GM19468 (cell line): Measurements from ENCODE around the gene GALNT9.
"Not testable (repeated sequence)": the region's sequence is repeated elsewhere in the genome, so short reads cannot be mapped to it uniquely, and the experiment has no call there.

Experiments
- ATAC-seq: cut with Tn5 transposase; IDR thresholded peaks from one replicate; pipeline ENCODE4 v1.9.1; 2021; ENCODE audit warnings: mild to moderate bottlenecking, moderate library complexity, moderate number of reproducible peaks; ENCODE audit not compliant: unreplicated experiment; ENCODE audit errors: extremely low read depth

The GALNT9 gene

DNA sequence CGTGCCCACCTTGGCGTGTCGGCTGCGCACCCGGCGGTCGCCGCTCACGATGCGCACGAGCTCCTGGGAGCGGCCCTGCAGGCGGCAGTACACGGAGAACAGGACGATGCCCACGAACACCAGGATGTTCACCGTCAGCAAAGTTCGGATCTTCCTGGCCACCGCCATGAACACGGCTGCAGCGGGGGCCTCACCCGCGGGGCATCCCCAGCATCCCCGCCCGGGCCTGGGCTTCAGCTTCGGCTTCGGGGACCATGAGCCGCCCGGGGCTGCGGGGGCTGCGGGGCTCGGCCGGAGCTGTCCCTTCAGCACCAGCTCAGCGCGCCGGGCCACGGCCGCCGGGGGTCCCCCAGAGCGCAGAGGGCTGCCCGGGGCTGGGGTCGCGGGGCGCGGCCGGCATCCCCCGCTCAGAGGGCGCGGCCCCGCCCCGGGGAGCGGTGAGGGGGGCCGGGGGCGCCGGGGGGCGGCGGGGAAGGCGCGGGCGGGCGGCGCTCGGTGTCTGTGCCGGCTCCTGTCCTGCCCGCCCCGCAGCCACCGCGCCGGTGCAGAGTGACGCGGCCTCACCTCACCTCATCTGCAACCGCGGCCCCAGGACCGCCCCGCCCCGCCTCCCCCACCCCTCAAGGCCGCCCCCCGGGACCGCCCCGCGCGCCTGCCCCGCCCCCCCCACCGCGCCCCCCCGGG is at the start of gene GALNT9:
Gene GALNT9 (minus strand): TSS at position 554 of the 684 bp plus-strand sequence. CDS start 386 bp downstream, at position 168.
- no peak for ATAC-seq

DNA sequence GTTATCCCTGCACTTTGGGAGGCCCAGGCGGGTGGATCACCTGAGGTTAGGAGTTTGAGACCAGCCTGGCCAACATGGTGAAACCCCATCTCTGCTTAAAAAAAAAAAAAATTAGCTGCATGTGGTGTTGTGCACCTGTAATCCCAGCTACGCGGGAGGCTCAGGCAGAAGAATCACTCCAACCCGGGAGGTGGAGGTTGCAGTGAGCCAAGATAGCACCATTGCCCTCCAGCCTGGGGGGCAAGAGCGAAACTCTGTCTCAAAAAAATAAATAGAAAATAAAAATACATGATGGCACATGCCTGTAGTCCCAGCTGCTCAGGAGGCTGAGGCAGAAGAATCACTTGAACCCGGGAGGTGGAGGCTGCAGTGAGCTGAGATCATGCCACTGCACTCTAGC is 49.7 kb upstream of the GALNT9 start:
- ATAC-seq = not testable (repeated sequence)

DNA sequence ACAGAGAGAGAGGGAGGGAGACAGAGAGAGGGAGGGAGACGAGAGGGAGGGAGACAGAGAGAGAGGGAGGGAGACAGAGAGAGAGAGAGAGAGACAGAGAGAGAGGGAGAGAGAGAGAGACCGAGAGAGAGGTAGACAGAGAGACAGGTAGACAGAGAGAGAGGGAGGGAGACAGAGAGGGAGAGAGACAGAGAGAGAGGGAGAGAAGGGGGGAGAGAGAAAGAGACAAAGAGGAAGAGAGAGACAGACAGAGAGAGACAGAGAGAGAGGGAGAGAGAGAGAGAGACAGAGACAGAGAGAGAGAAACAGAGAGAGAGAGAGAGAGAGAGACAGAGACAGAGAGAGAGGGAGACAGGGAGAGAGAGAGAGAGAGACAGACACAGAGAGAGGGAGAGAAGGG is 47.8 kb upstream of the GALNT9 start:
- no peak for ATAC-seq

DNA sequence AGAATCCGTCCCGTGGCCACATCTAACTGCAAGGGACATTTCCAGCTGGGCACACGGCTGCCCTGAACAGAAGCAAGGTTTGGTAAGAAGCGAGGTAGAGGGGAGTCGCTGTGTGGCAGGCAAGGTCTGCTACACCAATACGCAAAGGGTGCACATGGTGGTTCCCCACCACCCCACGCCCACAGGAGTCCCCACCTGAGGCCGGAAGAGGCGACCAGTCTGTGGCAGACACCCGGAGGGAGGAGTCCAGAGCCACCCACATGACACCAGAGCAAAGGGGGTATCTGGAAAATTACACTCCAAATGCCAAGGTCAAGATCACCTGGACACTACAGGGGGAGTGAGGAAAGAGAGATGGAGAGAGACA is 47.1 kb upstream of the GALNT9 start:
- no peak for ATAC-seq

DNA sequence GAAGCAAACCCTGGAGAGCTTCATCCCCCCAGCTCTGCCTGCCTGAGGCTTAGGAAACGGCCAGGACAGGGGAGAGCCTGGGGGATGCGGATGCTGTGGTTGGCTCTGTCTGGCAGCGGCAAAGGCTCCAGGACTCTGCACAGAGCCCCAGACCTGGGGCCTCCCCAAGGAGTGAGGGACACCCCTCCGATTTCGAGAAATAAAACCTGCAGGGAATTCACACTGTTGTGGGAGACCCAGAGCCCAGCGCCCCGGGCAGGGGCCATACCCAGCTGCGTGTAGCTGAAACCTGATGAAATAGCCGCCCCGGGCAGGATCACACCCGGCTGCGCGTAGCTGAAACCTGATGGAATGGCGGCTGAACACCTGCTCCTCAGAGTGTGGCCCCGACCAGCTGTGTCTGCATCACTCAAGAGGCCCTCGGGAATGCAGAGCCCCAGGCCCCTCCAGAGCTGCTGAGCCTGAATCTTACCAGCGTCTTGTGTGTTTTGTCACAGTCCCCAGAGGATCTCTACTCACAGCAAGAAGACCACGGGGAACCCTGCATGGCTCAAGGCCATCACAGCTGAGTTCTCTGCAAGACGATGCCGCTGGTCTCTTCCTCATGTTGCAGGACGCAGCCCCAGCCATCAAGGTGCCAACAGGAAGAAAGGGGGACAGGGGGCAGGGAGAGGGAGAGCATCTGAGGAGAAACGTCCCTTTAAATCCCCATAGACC is 46.5 kb upstream of the GALNT9 start:
- ATAC-seq = no peak

DNA sequence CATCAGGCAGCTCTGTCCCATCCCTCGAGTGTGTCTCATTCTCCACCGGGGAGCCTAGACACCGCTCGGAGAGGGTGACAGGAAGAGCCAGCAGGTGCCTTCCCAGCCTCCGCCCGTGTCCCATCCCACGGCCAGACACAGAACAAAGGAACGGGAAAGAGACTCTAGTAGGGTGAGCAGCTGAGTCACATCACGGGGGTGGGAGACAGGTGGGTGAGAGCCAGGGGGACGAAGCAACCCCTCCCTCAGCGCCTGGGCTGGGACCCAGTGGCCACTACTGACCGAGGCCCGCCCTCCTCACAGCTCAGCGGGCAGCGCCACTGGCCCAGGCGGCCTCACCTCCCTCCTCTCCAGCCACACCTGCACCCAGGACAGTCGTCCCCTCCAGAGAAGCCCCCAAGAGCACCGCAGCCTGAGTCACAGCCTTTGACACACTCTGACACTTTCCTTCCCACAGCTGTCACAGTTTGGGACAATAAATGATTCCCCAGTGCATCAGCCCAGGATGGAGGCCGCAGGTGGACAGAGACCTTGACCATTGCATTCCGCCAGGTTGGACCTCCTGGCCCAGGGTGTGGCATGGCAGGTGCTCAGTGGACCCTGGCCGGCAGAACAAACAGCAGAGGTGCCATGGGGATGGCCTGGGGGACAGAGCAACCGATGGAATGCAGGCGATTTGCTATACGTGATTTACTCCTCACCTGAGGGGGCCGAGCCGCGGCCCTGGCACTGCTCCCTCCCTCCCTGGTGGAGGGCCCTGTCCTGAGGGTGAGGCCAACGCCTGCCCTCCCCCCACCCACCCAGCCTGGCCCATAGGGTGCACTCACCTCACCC is 45.4 kb upstream of the GALNT9 start:
- ATAC-seq = no peak

DNA sequence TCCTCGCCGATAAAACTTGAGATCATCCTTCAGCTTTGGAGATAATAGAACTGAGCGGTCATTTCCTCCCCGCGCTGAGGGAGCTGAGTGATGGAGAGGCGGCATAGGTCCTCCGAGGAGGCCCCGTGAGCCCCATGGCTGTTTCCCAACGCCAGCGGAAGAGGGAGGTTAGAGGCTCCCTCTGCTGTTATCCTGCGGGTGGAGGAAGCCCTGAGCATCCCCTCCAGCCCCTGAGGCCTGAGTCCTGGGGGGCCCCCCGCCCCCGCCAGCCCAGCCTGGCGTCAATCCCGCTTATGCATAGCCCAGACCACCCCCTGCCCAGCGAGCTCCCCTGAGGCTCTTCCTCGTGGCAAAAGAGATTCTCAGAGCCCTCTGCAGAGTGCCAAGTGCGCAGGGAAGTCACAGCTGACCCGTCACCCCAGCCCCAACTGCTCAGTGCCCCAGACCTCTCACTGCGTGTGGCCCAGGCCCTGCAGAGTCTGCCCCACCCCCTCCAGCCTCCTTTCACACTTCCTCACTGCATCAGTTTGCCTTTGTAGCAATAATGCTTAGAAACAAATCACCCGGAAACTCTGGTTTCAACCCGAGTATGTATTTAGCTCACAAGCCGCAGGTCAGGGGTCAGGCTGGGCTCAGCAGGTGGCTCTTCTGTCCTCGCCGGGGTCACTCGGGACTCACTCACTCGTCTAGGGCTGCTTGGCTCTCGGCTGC is 44.7 kb upstream of the GALNT9 start:
- no peak for ATAC-seq

DNA sequence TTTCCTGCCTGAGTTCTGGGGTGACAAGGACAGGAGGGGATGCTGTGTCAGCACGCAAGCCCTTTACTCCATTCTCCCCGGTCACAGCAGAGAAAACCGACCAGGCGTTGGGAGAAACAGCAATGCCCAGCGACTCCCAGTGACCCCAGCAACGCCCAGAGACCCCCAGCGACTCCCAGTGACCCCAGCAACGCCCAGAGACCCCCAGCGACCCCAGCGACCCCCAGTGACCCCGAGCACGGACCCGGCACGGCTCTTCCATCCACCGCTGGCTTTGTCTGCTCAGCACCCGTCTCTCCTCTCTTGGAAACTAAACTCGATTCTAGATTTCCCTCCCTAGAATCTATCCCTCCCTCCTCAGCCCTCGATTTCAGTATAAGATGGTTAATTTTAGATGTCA is 38.5 kb upstream of the GALNT9 start:
- no peak for ATAC-seq

DNA sequence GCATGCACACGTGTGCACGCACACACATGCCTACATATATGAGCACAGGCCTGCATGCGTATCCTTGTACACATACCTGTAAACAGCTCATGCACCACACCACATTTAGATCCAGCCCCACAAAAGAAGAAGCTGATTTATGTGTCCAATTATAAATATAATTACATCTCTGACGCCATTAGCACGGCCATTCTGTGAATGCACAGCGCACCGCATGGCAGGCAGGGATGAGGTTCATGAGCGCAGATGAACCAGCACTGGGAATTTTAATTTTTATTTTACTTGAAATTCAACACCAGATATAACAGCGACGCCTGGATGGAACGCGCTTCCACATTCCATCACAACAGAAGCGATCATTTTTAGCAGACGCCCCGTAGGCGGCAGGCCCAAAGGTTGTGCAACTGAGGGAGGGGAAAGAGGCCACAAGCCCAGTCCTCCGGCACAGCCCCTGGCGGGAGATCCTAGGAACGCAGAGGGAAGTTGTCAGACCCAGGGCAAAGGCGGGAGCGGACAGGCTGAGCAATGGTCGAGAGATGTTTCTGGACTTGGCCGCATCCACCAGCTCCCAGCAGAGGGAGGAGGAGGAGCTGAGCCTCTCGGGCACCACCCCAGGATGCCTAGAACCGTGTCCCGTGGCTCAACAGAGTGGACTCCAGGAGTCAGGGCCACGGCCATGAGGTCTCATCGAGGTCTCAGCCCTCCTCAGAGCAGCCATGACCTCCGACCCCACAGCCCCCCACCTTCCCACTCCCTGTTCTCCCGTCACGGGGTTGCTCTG is 37.9 kb upstream of the GALNT9 start:
- no peak for ATAC-seq

DNA sequence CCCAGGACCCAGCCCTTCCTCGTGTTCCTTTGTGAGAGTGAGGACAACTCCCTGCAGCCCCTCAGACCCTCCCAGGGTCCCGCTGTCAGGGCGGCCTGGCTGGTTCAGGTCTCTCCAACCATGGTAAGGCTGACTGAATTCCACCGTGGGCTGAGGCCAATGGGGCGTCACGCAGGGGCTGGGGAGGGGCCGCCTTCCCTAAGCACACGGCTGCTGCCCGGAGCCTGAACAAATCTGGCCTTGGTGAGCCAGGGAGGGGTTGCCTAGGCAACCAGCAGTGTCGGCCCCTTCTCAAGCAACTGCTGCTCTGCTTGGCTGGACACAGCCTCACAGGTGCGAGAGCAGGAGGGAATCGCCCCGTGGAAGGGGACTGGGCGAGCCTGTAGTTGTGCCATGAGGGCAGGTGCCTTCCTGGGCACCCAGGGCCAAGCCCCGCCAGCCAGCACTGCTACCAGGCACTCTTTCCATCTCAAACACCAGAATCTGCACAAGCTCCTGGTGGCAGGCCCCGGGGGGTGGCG is 37.0 kb upstream of the GALNT9 start:
- ATAC-seq = no peak

DNA sequence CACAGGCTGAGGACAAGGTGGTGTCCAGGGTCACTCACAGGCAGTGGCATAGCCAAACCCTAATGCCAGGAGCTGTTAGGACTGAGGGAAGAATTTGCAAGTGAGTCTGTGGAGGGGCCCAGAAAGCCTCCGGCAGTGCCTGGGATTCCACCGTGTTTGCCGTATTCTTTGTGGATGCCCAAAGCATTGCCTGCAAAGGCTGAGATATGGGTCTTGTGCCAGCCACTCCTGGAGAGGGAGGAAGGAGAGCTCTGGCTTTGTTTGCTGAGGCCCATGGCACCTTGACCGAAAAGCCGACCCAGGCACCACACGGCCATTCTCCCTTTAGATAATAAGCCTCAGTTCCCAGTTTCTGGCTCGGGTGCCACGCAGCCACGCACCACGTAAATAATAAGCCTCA is 35.8 kb upstream of the GALNT9 start:
- no peak for ATAC-seq

DNA sequence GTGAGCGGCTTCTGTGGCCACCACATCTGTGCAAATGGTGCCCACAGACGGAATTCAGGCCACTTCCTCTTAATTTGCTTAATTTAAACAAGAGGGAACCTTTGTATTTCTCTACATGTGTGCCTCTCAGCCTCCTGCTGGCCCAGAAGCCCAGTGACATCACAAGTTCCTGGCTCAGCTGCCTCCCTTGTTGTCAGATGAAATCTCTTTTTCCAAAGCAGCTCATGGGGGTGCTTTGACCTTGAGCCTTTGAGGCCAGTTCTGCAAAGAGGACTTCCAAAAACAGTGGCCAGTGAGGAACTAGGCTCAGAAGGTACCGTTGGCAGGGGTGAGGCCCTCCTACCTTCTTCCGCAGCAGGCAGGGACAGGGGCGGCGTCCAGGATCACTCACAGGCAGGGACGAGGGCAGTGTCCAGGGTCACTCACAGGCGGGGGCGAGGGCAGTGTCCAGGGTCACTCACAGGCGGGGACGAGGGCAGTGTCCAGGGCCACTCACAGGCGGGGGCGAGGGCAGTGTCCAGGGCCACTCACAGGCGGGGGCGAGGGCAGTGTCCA is 35.0 kb upstream of the GALNT9 start:
- no peak for ATAC-seq

DNA sequence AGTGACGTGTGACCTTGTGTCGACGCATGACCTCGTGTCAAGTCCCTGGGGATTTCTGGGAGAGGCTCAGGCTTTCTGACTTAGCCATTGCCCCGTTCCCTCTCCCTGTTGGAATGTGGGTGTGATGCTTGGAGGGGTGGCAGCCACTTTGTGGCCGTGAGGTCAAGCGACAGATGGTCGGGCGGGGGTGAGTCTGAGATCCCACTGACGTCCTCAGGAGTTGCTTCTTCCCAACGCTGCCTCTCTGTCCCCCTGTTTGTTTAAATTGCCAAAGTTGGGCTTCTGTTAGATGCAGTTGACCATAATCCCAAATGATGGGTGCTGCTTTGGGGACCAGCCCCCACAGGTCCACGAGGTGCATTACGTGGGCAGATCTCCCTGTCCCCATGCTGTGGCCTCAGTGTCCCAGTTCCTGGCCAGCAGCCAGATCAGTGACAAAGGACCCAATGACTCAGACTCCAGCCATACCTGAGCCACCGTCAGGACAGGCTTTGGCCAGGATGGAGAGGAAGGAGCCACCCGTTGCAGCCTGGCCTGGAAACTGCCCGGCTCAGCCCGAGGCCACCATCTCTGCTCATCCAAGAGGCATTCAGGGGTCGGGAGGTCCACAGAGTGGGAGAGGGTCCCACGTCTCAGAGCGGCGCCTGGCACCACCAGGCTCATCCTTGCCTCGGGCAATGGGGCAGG is 34.4 kb upstream of the GALNT9 start:
- no peak for ATAC-seq

DNA sequence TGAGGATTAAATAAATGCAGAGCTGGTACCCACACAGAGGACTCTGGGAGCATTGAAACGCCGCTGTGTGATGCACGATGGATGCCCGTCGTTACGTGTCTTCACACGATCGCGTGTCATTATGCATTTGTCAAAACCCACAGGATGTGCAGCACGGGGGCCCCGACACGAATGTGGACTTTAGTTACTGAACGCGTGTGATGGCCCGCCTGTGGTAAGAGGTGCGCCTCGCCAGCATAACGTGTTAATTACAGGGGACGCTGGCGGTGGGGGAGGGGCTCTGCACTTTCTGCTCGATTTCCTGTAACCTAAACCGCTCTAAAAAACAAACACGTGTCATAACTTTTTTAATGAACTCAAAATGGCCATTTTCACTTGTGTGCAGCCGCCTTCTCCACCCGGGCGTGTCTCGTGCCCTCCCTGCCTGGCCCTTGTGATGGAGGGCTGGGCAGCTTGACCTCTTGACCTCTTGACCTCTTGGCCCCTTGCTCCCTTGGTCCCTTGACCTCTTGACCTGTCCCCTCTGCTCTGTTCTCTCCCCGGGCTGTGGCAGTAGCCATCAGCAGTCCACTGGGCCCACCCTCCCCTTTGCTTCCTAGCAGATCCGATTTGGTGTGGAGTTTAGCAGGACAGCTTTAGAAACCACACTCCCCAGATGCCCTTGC is 33.7 kb upstream of the GALNT9 start:
- ATAC-seq = no peak

DNA sequence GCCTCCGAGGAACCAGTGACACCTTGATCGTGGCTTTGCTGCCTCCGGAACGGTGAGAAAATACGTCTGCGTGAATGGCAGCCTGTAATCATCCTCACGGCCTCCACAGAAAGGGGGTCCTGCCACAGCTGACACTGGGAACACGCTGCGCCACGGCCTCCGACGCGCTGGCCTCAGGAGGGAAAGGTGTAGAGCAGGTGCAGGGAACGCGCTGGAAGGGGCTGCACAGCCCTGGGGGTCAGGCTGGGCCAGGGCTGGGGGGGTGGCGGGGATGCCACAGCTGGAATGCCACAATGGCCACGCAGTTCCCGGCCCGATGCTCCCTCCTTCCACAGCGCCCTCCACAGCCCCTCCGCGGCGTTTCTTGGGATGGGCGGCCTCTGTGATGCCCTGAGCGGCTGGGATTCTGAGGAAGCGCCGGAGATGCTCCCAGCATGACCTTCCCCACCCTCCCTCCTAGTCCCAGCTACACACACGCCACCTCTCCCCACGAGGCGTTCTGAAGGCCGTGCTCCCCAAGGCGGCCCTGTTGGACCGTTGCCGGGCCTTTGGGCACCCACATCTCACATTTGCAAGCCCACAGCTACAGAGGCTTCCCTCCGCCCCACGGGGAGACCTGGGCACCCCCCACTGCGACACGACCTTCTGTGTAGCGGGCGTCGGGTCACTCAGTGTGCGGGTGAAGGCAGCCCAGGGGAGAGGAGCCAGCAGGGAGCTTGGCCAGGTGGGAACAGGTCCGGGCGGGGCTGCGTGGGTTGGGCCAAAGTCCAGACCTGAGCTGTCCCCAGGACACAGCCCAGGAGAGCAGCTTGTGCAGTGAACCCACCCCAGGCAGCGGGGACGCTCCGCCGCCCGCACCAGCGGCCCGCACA is 31.8 kb upstream of the GALNT9 start:
- ATAC-seq = no peak

DNA sequence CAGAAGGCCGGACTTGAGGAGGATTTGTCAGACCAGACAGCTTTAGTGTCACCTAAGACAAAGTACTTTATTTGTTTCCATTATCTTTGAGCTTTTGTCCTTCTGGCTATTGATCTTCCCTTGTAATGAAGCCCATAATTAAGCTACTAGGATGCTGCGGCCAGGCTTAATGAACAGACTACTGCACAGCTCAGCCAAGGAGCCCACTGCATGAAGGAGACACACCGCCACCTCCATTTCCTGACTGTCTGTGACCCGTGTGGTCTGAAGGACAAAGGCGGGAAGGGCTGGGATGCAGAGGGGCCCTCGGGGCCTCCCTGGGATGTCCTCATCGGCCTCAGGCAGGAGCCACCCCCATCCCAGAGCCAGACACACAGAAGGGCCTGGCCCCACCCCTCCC is 31.0 kb upstream of the GALNT9 start:
- no peak for ATAC-seq

DNA sequence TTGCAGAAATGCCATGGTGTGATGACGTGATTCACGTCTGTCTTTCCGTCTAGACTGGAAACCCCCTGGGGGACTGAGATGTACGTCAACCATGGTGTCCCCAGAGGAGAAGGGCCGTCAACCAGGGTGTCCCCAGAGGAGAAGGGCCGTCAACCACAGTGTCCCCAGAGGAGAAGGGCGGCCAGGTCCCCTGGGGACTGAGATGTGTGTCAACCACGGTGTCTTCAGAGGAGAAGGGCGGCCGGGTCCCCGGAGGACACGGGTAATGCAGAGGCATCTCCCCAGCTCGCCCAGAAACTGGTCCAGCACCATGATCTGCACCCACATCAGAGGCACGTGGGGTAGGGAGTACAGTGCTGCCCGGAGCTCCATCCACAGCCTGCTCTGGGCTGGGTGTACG is 30.6 kb upstream of the GALNT9 start:
- ATAC-seq = no peak
